Mononuclear cell (primary cell): ENCODE measurements around the gene HOXD9. TPM values are rescaled to one million over a fixed set of nuclear protein-coding genes. Genes with fewer than 3 reads are reported as not detected.

ENCODE experiments used
- H3K27me3 ChIP-seq: 2 replicates; pipeline ENCODE4 v1.6.0; 2011; ENCODE audit warnings: low read length, control low read depth; ENCODE audit not compliant: insufficient read depth
- H3K4me1 ChIP-seq: 2 replicates; pipeline ENCODE4 v1.5.1; 2011; ENCODE audit warnings: mild to moderate bottlenecking, low read length, control low read depth; ENCODE audit not compliant: insufficient read depth
- H3K4me3 ChIP-seq: 2 replicates; pipeline ENCODE4 v1.5.1; 2011; ENCODE audit warnings: mild to moderate bottlenecking, low read length, moderate library complexity
- H3K9me3 ChIP-seq: 2 replicates; pipeline ENCODE4 v1.5.1; 2011; ENCODE audit warnings: low read depth, mild to moderate bottlenecking, control low read depth, low read length
- total RNA-seq: library from RNA; depleted of rRNA; stranded (reverse); fragments of >200 nt; gene quantifications from one replicate; pipeline ENCODE4 v1.2.3, GENCODE V29; 2012

HOXD9 gene
- total RNA-seq, 1 donor, result not detected

DNA sequence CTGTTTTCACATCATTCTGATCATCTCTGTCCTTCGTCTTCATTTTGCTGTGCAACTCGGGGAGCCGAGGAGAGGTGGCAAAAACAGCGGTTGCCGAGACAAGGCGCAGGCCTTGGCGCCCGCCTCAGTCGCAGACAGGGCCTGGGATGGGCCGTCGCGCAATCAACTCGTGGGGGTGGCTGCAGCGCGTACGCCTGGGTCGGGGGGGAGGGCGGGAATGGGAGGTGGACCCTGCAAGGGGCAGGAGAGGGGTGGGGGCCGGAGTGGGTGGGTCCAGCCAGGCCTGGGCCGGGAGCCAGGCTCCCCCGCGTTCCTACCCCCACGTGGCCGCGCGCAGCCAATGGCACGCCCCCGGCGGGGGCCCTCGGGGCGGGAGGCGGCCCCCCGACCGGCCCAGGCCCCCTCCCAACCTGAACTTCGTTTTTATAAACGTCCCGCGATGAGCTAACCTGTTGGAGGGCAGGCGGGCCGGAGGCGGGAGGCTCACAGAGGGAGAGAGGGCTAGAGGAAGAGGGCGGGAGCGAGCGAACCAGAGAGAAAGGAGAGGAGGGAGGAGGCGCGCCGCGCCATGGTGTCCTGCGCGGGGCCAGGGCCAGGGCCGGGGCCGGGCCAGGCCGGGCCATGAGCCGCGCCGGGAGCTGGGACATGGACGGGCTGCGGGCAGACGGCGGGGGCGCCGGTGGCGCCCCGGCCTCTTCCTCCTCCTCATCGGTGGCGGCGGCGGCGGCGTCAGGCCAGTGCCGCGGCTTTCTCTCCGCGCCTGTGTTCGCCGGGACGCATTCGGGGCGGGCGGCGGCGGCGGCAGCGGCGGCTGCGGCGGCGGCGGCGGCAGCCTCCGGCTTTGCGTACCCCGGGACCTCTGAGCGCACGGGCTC, 30.0 kb upstream of the HOXD9 start, which contains the start of gene HOXD13:
Gene HOXD13, plus strand, starts transcription at position 452 of the 875 bp plus-strand sequence. Its CDS starts 170 bp downstream, at position 622.
- Histone ChIP-seq H3K4me1 (peaks cover 31% of the 10 kb centered on the region), H3K9me3 (no peaks in the 10 kb centered on the region), H3K4me3 (no peak within 1 kb of the TSS), H3K27me3 (peaks cover 95% of the 10 kb centered on the region)

DNA sequence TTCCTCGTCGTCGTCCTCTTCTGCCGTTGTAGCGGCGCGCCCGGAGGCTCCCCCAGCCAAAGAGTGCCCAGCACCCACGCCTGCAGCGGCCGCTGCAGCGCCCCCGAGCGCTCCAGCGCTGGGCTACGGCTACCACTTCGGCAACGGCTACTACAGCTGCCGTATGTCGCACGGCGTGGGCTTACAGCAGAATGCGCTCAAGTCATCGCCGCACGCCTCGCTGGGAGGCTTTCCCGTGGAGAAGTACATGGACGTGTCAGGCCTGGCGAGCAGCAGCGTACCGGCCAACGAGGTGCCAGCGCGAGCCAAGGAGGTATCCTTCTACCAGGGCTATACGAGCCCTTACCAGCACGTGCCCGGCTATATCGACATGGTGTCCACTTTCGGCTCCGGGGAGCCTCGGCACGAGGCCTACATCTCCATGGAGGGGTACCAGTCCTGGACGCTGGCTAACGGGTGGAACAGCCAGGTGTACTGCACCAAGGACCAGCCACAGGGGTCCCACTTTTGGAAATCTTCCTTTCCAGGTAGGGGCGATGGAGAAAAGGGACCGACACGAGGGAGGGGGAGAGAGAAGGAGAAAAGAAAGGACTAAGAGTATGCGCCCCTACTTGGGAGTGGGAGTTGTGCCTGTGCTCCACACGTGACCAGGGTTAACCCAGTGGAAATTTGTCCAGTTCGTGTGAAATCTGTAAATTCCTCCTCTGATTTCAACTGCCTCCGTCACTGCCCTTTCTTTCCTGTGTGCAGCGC, 29.2 kb upstream of the HOXD9 start:
- H3K27me3 ChIP-seq, result peaks cover 95% of the 10 kb centered on the region
- H3K9me3 ChIP-seq, result no peaks in the 10 kb centered on the region
- H3K4me3 ChIP-seq, result no peak overlapping the region

DNA sequence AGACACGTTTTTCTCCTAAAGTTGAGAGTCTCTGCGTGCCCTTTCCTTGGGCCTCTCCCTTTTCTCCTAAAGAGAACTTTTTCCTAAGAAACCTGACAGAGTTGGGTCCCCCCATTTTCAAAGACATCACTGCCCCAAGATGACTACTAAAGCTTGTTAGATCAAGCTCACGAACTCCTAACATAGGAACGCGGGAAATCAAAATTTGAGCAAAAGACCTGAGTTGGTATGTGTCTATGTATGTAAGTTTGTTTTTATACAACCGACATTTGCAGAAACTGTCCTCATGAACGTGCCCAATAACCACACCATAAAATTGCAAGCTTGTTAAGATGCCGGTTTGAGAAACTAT, 28.6 kb upstream of the HOXD9 start:
- Histone ChIP-seq H3K4me1 (peaks cover 25% of the 10 kb centered on the region), H3K9me3 (no peaks in the 10 kb centered on the region), H3K27me3 (peaks cover 95% of the 10 kb centered on the region), H3K4me3 (no peak overlapping the region)

More for the DNA sequence above, 29.2 kb upstream of the HOXD9 start:
- peaks cover 31% of the 10 kb centered on the region for H3K4me1 ChIP-seq

DNA sequence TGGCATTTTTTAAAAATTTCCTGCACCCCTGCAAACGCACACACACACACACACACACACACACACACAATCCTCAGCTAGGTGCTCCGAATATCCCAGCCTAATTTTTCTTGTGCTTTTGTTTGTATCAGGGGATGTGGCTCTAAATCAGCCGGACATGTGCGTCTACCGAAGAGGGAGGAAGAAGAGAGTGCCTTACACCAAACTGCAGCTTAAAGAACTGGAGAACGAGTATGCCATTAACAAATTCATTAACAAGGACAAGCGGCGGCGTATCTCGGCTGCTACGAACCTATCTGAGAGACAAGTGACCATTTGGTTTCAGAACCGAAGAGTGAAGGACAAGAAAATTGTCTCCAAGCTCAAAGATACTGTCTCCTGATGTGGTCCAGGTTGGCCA, 28.2 kb upstream of the HOXD9 start:
- Histone ChIP-seq H3K9me3 (no peaks in the 10 kb centered on the region), H3K27me3 (peaks cover 95% of the 10 kb centered on the region), H3K4me1 (peaks cover 25% of the 10 kb centered on the region), H3K4me3 (no peak overlapping the region)

DNA sequence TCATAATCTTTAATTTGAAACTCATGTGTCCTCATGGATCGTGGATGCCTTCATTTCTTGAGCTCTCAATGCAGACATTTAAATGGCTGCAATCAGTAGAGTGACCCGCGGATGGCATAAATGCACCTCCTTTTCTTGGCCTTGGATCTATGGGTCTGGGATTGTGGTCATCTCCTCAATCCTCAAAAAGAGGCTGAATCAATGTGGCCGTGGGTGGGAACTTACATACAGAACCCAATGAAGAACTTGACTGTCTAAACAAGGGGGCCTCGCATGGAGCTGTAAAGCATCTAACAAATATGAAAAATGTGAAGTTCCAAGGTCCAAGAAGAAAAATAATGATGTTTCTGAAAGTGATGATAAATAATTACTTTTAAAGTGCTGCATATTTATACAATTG, 27.1 kb upstream of the HOXD9 start:
- Histone ChIP-seq H3K9me3 (no peaks in the 10 kb centered on the region), H3K27me3 (peaks cover 95% of the 10 kb centered on the region), H3K4me1 (peaks cover 25% of the 10 kb centered on the region), H3K4me3 (no peak overlapping the region)

DNA sequence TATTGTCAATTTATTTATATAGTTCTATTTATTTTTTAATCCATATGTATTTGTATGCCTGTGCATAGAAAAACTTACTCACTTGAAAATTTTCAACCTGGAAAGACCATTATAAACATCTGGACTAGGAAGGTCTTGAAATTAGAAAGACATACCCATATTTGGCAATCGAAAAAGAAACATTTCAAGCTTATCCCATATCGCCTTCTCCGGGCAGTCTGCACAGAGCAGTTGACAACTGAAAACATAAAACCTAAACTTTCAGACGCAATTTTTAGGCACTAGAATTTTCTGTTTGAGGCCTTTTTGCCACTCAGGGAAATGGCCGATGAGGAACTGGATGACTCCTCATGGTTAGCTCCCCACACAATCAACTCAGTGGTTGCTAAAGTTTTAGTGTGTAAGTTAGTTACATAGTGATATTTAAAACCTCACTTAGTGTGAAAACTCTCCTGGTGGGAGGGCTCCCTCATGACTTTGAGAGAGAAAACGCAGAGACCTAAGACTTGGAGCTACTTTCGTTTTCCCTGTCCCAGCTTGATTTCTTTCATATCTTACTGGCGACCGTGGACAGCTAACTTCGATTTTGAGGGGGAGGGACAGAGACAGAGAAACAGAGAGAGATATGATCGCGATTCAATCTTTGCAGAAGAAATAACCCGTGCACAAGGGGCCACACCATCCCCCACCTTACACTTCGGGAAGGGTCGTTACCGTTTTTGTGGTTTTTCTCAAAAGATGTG, 26.1 kb upstream of the HOXD9 start:
- peak overlapping the region; percentile 2 for H3K4me3 ChIP-seq
- no peaks in the 10 kb centered on the region for H3K9me3 ChIP-seq
- peaks cover 95% of the 10 kb centered on the region for H3K27me3 ChIP-seq
- H3K4me1 ChIP-seq, result peaks cover 25% of the 10 kb centered on the region

DNA sequence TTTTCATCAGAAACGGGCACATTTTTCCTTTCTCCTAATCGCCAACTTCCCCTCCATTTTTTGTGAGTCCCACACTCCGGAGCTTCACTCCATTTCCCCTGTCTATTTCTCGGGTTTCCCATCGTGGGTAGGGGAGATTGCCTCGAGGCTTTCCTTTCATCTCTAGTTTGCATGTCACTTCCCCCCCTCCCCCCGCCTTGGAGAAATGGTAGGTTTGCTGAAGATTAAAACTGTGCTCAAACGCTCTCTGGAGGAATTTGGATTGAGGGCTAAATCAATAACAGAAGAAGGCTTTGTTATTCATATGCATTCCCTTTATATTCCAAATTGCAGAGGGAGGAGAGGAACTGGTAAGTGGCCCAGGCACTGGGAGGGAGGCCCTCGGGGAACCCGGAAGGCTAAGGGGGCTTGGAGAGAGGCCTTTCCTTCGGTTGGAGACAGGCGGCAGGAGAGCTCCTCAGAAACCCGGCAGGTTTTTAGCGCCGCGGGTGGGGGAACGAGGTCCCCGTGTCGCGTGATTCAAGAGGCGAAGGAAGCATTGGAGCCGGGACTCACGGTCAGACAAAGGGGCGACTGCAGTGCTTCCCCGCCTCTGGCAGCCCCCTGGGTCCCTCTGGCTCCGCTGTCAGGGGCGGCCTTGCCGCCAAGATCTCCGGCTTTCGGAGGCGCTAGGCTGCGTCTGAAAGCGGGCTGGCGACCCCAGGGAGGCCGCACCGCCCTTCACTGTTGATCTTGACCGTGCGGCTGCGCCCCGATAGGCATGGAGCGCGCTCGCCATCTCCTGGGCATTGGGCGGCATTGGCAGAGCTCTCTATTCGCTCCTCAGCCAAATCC, 25.3 kb upstream of the HOXD9 start:
- H3K4me3 ChIP-seq, result peak overlapping the region; percentile 2

GRCh38 chr2:176097820-176098365, 24.6 kb upstream of the HOXD9 start:
- H3K27me3 ChIP-seq, result peaks cover 99% of the 10 kb centered on the region
- peaks cover 25% of the 10 kb centered on the region for H3K4me1 ChIP-seq
- H3K4me3 ChIP-seq, result no peak overlapping the region
- no peaks in the 10 kb centered on the region for H3K9me3 ChIP-seq

More for the DNA sequence above, 25.3 kb upstream of the HOXD9 start:
- Histone ChIP-seq H3K9me3 (no peaks in the 10 kb centered on the region), H3K4me1 (peaks cover 25% of the 10 kb centered on the region), H3K27me3 (peaks cover 95% of the 10 kb centered on the region)

DNA sequence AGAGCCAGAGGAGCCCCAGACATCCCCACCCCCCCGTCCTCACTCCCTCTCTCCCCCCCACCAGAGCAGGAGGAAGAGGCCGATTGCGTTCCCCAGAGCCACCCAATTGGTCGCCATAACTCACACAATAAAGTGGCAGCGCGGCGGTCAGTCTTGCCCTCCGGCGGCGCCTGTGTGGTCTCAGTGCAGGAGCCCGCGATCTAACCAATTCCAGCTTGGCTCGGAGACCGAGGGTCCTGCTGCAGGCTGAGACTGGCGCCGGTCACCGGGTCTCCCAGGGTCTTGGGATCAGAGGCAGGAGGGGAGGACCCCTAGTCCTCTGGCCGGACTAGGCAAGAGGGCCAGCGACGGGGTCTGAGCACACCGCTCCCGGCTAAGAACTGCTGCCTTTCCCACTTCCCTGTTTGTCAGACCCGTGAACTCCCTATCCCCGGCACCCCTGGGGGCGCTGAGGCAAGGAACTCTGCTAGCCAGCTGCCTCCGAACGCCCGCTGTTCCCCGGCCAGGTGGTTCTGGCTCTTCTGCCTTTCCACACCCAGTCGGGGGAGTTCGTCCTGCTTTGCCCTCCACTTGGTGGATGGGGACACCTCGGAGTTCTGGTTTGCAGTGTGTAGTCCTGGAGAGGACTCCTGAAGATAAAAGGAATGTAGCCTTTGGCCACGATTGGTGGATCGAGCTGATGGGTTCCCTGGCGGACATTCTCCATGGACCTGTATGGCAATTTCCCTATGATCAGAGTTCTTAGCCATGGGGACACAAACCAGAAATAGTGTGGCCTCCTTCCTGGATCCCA, 24.0 kb upstream of the HOXD9 start:
- no peaks in the 10 kb centered on the region for H3K9me3 ChIP-seq
- no peak overlapping the region for H3K4me3 ChIP-seq
- peaks cover 19% of the 10 kb centered on the region for H3K4me1 ChIP-seq
- peaks cover 100% of the 10 kb centered on the region for H3K27me3 ChIP-seq

GRCh38 chr2:176099159-176099727, 23.3 kb upstream of the HOXD9 start:
- Histone ChIP-seq H3K9me3 (no peaks in the 10 kb centered on the region), H3K27me3 (peaks cover 100% of the 10 kb centered on the region), H3K4me1 (peaks cover 19% of the 10 kb centered on the region), H3K4me3 (no peak overlapping the region)

DNA sequence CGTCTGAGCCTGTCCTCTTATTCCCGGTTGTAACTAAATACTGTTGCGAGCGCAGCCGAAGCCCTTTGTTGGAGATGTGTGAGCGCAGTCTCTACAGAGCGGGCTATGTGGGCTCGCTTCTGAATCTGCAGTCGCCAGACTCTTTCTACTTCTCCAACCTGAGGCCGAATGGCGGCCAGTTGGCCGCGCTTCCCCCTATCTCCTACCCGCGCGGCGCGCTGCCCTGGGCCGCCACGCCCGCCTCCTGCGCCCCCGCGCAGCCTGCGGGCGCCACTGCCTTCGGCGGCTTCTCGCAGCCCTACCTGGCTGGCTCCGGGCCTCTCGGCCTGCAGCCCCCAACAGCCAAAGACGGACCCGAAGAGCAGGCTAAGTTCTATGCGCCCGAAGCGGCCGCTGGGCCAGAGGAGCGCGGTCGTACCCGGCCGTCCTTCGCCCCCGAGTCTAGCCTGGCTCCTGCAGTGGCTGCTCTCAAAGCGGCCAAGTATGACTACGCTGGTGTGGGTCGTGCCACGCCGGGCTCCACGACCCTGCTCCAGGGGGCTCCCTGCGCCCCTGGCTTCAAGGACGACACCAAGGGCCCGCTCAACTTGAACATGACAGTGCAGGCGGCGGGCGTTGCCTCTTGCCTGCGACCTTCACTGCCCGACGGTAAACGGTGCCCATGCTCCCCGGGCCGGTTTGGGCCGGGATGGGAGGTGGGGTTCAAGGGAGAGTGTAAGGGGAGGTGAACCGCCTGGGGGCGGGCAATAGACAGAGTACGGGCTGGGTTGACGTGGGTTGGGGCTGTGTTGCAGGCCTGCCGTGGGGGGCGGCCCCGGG, 22.6 kb upstream of the HOXD9 start, which contains the start of gene HOXD12:
Gene HOXD12, plus strand, starts transcription at position 68 of the 819 bp plus-strand sequence. Its CDS starts 7 bp downstream, at position 75.
- peaks cover 19% of the 10 kb centered on the region for H3K4me1 ChIP-seq
- no peaks in the 10 kb centered on the region for H3K9me3 ChIP-seq
- H3K27me3 ChIP-seq, result peaks cover 100% of the 10 kb centered on the region
- no peak within 1 kb of the TSS for H3K4me3 ChIP-seq

GRCh38 chr2:176100547-176101140, 21.9 kb upstream of the HOXD9 start:
- Histone ChIP-seq H3K4me3 (no peak overlapping the region), H3K27me3 (peaks cover 100% of the 10 kb centered on the region), H3K4me1 (peaks cover 19% of the 10 kb centered on the region), H3K9me3 (no peaks in the 10 kb centered on the region)
